Activated T-helper 1 cell treated with anti-CD3 and anti-CD28 coated beads, Interleukin-12 subunit alpha, Interleukin-12 subunit beta, Interleukin-2, Interleukin-4 antibody, amounts not matched to agents 30 ng/mL and 10 ng/mL and 1 ng/mL, durations not matched to agents 14 hours and 24 hours and 36 hours (primary cell): ENCODE results near the gene SIAH1. TPM values are rescaled to one million over a fixed set of nuclear protein-coding genes. Genes with fewer than 3 reads are reported as not detected.
"Not testable (repeated sequence)": the region's sequence is repeated elsewhere in the genome, so short reads cannot be mapped to it uniquely, and the experiment has no call there.

Experiments
- DNase-seq: peaks from one replicate; pipeline ENCODE4 v3.0.0; 2021; ENCODE audit warnings: low spot score
- H3K27ac Mint-ChIP-seq: one replicate; pipeline ENCODE4 v1.8.0; 2021; ENCODE audit warnings: mild to moderate bottlenecking, mixed read lengths
- H3K27me3 Mint-ChIP-seq: one replicate; pipeline ENCODE4 v1.8.0; 2022; ENCODE audit warnings: mild to moderate bottlenecking, moderate library complexity, mixed read lengths; ENCODE audit not compliant: insufficient read depth
- H3K36me3 Mint-ChIP-seq: one replicate; pipeline ENCODE4 v1.8.0; 2021; ENCODE audit warnings: low read depth, mixed read lengths
- H3K4me1 Mint-ChIP-seq: one replicate; pipeline ENCODE4 v1.8.0; 2021; ENCODE audit warnings: low read depth, mixed read lengths
- H3K4me3 Mint-ChIP-seq: one replicate; pipeline ENCODE4 v1.8.0; 2021; ENCODE audit warnings: mild to moderate bottlenecking, moderate library complexity, mixed read lengths
- H3K9me3 Mint-ChIP-seq: one replicate; pipeline ENCODE4 v1.8.0; 2021; ENCODE audit warnings: mixed read lengths
- intact Hi-C: fragments of 100-400 bp; cut with micrococcal nuclease; formaldehyde crosslinking; loops from one replicate; pipeline ENCODE4 v1.15.1; 2024
- total RNA-seq: library from RNA; stranded (reverse); gene quantifications from 2 replicates; pipeline ENCODE4 v1.2.3, GENCODE V29; 2022

The SIAH1 gene
- total RNA-seq, 1 donor from 2014 or later, result 16.8 TPM

- peaks cover 9% of the 10 kb centered on the region for H3K4me1 Mint-ChIP-seq
These were observed 24.8 kb upstream of the SIAH1 start for GRCh38 chr16:48409839-48410632.

GRCh38 chr16:48408688-48409087, 23.5 kb upstream of the SIAH1 start:
- DNase-seq, result no peak
- Mint-ChIP-seq H3K27me3 (peaks cover 11% of the 10 kb centered on the region), H3K4me1 (peaks cover 2% of the 10 kb centered on the region), H3K9me3 (no peaks in the 10 kb centered on the region), H3K36me3 (no peaks in the 10 kb centered on the region), H3K27ac (no peak overlapping the region), H3K4me3 (no peak overlapping the region)
- intact Hi-C loops, result no loop called here

More at GRCh38 chr16:48409839-48410632, 24.8 kb upstream of the SIAH1 start:
- Mint-ChIP-seq H3K27ac (no peak overlapping the region), H3K36me3 (no peaks in the 10 kb centered on the region), H3K27me3 (peaks cover 11% of the 10 kb centered on the region), H3K4me3 (no peak overlapping the region), H3K9me3 (no peaks in the 10 kb centered on the region)
- DNase-seq, result no peak
- intact Hi-C loops, result no loop called here

- no peak for DNase-seq
- H3K27ac Mint-ChIP-seq, result no peak overlapping the region
- intact Hi-C loops, result no loop called here
- H3K4me1 Mint-ChIP-seq, result peaks cover 8% of the 10 kb centered on the region
- no peak overlapping the region for H3K4me3 Mint-ChIP-seq
- no peaks in the 10 kb centered on the region for H3K36me3 Mint-ChIP-seq
- no peaks in the 10 kb centered on the region for H3K9me3 Mint-ChIP-seq
- peaks cover 11% of the 10 kb centered on the region for H3K27me3 Mint-ChIP-seq
These were observed 20.7 kb upstream of the SIAH1 start for GRCh38 chr16:48405907-48406306.

- Mint-ChIP-seq H3K4me1 (peaks cover 8% of the 10 kb centered on the region), H3K27ac (no peak overlapping the region), H3K4me3 (no peak overlapping the region), H3K36me3 (no peaks in the 10 kb centered on the region), H3K27me3 (peaks cover 11% of the 10 kb centered on the region), H3K9me3 (no peaks in the 10 kb centered on the region)
- intact Hi-C loops, result no loop called here
- DNase-seq, result no peak
These were observed 19.9 kb upstream of the SIAH1 start for GRCh38 chr16:48405153-48405552.

GRCh38 chr16:48402547-48402946, 17.3 kb upstream of the SIAH1 start:
- H3K27ac Mint-ChIP-seq, H3K9me3 Mint-ChIP-seq, intact Hi-C loops, H3K4me1 Mint-ChIP-seq, DNase-seq, H3K4me3 Mint-ChIP-seq, H3K27me3 Mint-ChIP-seq, H3K36me3 Mint-ChIP-seq: not testable (repeated sequence)

- H3K27me3 Mint-ChIP-seq, result peaks cover under 1% of the 10 kb centered on the region
- no peak overlapping the region for H3K27ac Mint-ChIP-seq
- DNase-seq, result no peak
- intact Hi-C loops, result no loop called here
- no peaks in the 10 kb centered on the region for H3K36me3 Mint-ChIP-seq
- H3K9me3 Mint-ChIP-seq, result no peaks in the 10 kb centered on the region
- H3K4me1 Mint-ChIP-seq, result peaks cover 7% of the 10 kb centered on the region
- no peak overlapping the region for H3K4me3 Mint-ChIP-seq
These were observed 10.2 kb upstream of the SIAH1 start for GRCh38 chr16:48395375-48395774.

GRCh38 chr16:48394355-48394703, 9.1 kb upstream of the SIAH1 start:
- H3K36me3 Mint-ChIP-seq, result no peaks in the 10 kb centered on the region

GRCh38 chr16:48393485-48394354, 8.5 kb upstream of the SIAH1 start:
- H3K4me3 Mint-ChIP-seq, result no peak overlapping the region
- H3K27me3 Mint-ChIP-seq, result peaks cover 3% of the 10 kb centered on the region
- no peak for DNase-seq
- H3K9me3 Mint-ChIP-seq, result no peaks in the 10 kb centered on the region
- peaks cover 7% of the 10 kb centered on the region for H3K4me1 Mint-ChIP-seq
- intact Hi-C loops, result no loop called here
- H3K27ac Mint-ChIP-seq, result no peak overlapping the region
- no peaks in the 10 kb centered on the region for H3K36me3 Mint-ChIP-seq

More at GRCh38 chr16:48394355-48394703, 9.1 kb upstream of the SIAH1 start:
- no peak overlapping the region for H3K4me3 Mint-ChIP-seq
- peak overlapping the region; percentile 49 for H3K27ac Mint-ChIP-seq
- peaks cover 3% of the 10 kb centered on the region for H3K27me3 Mint-ChIP-seq
- intact Hi-C loops, result no loop called here
- H3K9me3 Mint-ChIP-seq, result no peaks in the 10 kb centered on the region
- no peak for DNase-seq
- H3K4me1 Mint-ChIP-seq, result peaks cover 7% of the 10 kb centered on the region

GRCh38 chr16:48392407-48392806, 7.2 kb upstream of the SIAH1 start:
- Mint-ChIP-seq H3K27me3 (peaks cover 3% of the 10 kb centered on the region), H3K4me1 (peaks cover 12% of the 10 kb centered on the region), H3K4me3 (no peak overlapping the region), H3K9me3 (no peaks in the 10 kb centered on the region), H3K36me3 (no peaks in the 10 kb centered on the region), H3K27ac (no peak overlapping the region)
- DNase-seq, result no peak
- intact Hi-C loops, result no loop called here

- H3K27ac Mint-ChIP-seq, result no peak overlapping the region
- no peak for DNase-seq
- no peak overlapping the region for H3K4me3 Mint-ChIP-seq
- peaks cover 21% of the 10 kb centered on the region for H3K4me1 Mint-ChIP-seq
- H3K9me3 Mint-ChIP-seq, result no peaks in the 10 kb centered on the region
- intact Hi-C loops, result loop anchor here (5.0 to 10.0 kb wide), 2 partner anchors 34 to 1412 kb away; partner anchors contain the start of gene DNAJA2
- H3K36me3 Mint-ChIP-seq, result peaks cover 3% of the 10 kb centered on the region
- peaks cover 3% of the 10 kb centered on the region for H3K27me3 Mint-ChIP-seq
These were observed 1.5 kb upstream of the SIAH1 start for GRCh38 chr16:48386559-48387312.

- DNase-seq, result peak; percentile 33
- Mint-ChIP-seq H3K27me3 (no peaks in the 10 kb centered on the region), H3K4me1 (peaks cover 36% of the 10 kb centered on the region), H3K4me3 (peak overlapping the region; percentile 97), H3K27ac (peak overlapping the region; percentile 95), H3K36me3 (peaks cover 3% of the 10 kb centered on the region), H3K9me3 (no peaks in the 10 kb centered on the region)
- intact Hi-C loops, result loop anchor here (1.0 to 10.0 kb wide), 7 partner anchors 18 to 1554 kb away; partner anchors contain the start of genes C16orf87, DNAJA2 and LONP2
These were observed 527 bp downstream of the SIAH1 start for GRCh38 chr16:48384520-48385252.
